D721Med (cell line): Measurements from ENCODE around the gene MSI2.

Experiments used
- DNase-seq: peaks from one replicate; pipeline ENCODE4 v3.0.0; 2011; ENCODE audit warnings: low spot score; ENCODE audit not compliant: insufficient read length
- FAIRE-seq: peaks from 2 replicates; lab custom pipeline; 2011; peaks lifted over from hg19 to GRCh38; lab: Jason Lieb, UNC
- CTCF ChIP-seq: IDR thresholded peaks from 2 replicates; pipeline ENCODE4 v1.5.1; 2012; ENCODE audit warnings: mild to moderate bottlenecking, control low read depth; ENCODE audit not compliant: insufficient read depth; ENCODE audit errors: missing control alignments

The MSI2 gene

GRCh38 chr17:57585341-57586195, 329.2 kb downstream of the MSI2 start:
- FAIRE-seq (peak; percentile 71), DNase-seq (peak; percentile 53)
- TF ChIP-seq CTCF, result no peak

GRCh38 chr17:57586196-57586740, 329.9 kb downstream of the MSI2 start:
- FAIRE-seq (no peak), DNase-seq (no peak)
- TF ChIP-seq CTCF, result no peak

- no peak for TF ChIP-seq CTCF
- DNase-seq, result no peak
- no peak for FAIRE-seq
These were observed 330.4 kb downstream of the MSI2 start for GRCh38 chr17:57586742-57587141.

- DNase-seq (no peak), FAIRE-seq (no peak)
- no peak for TF ChIP-seq CTCF
These were observed 331.1 kb downstream of the MSI2 start for GRCh38 chr17:57587193-57587969.

GRCh38 chr17:57588086-57588485, 331.8 kb downstream of the MSI2 start:
- no peak for DNase-seq
- FAIRE-seq, result no peak

GRCh38 chr17:57589151-57590034, 333.1 kb downstream of the MSI2 start:
- TF ChIP-seq CTCF, result no peak
- FAIRE-seq, result no peak
- no peak for DNase-seq

More at GRCh38 chr17:57588086-57588485, 331.8 kb downstream of the MSI2 start:
- TF ChIP-seq CTCF, result no peak
